Loucy (cell line): ENCODE measurements around the gene SEC31B.

ENCODE experiments used
- H2AFZ ChIP-seq: fragments of 200-600 bp; sonication (generic); 2 replicates; pipeline ENCODE4 v1.6.0; 2016; ENCODE audit warnings: antibody characterized with exemption, mild to moderate bottlenecking, low read length, moderate library complexity
- H3F3A ChIP-seq: fragments of 200-600 bp; 2 replicates; pipeline ENCODE4 v1.6.0; 2016; ENCODE audit warnings: antibody characterized with exemption, low read depth, mild to moderate bottlenecking
- H3K27me3 ChIP-seq: fragments of 200-600 bp; sonication (generic); 2 replicates; pipeline ENCODE4 v1.6.1; 2014; ENCODE audit warnings: low read length, mild to moderate bottlenecking; ENCODE audit not compliant: insufficient read depth, poor library complexity, severe bottlenecking
- H3K36me3 ChIP-seq: fragments of 200-600 bp; sonication (generic); 2 replicates; pipeline ENCODE4 v1.6.1; 2016; ENCODE audit warnings: low read length; ENCODE audit not compliant: insufficient read depth
- H3K4me1 ChIP-seq: fragments of 200-600 bp; sonication (generic); 2 replicates; pipeline ENCODE4 v1.5.1; 2014; ENCODE audit warnings: low read length, mild to moderate bottlenecking; ENCODE audit not compliant: insufficient read depth, poor library complexity, severe bottlenecking
- H3K4me2 ChIP-seq: fragments of 200-600 bp; sonication (generic); 2 replicates; pipeline ENCODE4 v1.6.0; 2014; ENCODE audit warnings: antibody characterized with exemption, low read length, low read depth, mild to moderate bottlenecking; ENCODE audit not compliant: poor library complexity, severe bottlenecking
- H3K4me3 ChIP-seq: fragments of 200-600 bp; sonication (generic); 2 replicates; pipeline ENCODE4 v1.5.1; 2014; ENCODE audit warnings: low read length, mild to moderate bottlenecking, mixed read lengths; ENCODE audit not compliant: poor library complexity, severe bottlenecking
- H3K79me2 ChIP-seq: fragments of 200-600 bp; sonication (generic); 2 replicates; pipeline ENCODE4 v1.6.1; 2014; ENCODE audit warnings: low read length; ENCODE audit not compliant: insufficient read depth
- H3K9ac ChIP-seq: fragments of 200-600 bp; sonication (generic); 2 replicates; pipeline ENCODE4 v1.6.0; 2014; ENCODE audit warnings: mild to moderate bottlenecking, low read depth, low read length, moderate library complexity; ENCODE audit not compliant: poor library complexity, severe bottlenecking
- H3K9me2 ChIP-seq: fragments of 200-600 bp; sonication (generic); replicated peaks from 2 replicates; pipeline ENCODE4 v1.6.1; 2016; ENCODE audit warnings: low read depth, low read length, mixed read lengths
- H3K9me3 ChIP-seq: fragments of 200-600 bp; sonication (generic); 2 replicates; pipeline ENCODE4 v1.6.1; 2014; ENCODE audit warnings: mild to moderate bottlenecking, antibody characterized with exemption, low read length, low read depth; ENCODE audit not compliant: insufficient read depth
- H4K20me1 ChIP-seq: fragments of 200-600 bp; sonication (generic); 2 replicates; pipeline ENCODE4 v1.6.0; 2014; ENCODE audit warnings: antibody characterized with exemption, low read length, mild to moderate bottlenecking; ENCODE audit not compliant: insufficient read depth, poor library complexity, severe bottlenecking
- CTCF ChIP-seq: fragments of 200-600 bp; sonication (generic); conservative IDR thresholded peaks from 2 replicates; pipeline ENCODE4 v1.5.1; 2014; ENCODE audit warnings: mild to moderate bottlenecking, antibody characterized with exemption, low read length
- EZH2phosphoT487 ChIP-seq: fragments of 200-600 bp; IDR thresholded peaks from 2 replicates; pipeline ENCODE4 v1.6.1; 2018; ENCODE audit warnings: antibody characterized with exemption, mild to moderate bottlenecking, moderate library complexity, borderline replicate concordance

SEC31B gene

GRCh38 chr10:100524638-100525037, 5.0 kb upstream of the SEC31B start:
- H4K20me1 ChIP-seq, result peaks cover 20% of the 10 kb centered on the region
- peaks cover 59% of the 10 kb centered on the region for H3K79me2 ChIP-seq
- no peaks in the 10 kb centered on the region for H3K9me3 ChIP-seq
- 0 out of 2 replicates have a peak, but pooled peaks cover 3% of the 10 kb centered on the region for H3F3A ChIP-seq
- peak overlapping the region; percentile 30 for H3K4me2 ChIP-seq
- peaks cover 32% of the 10 kb centered on the region for H3K4me1 ChIP-seq
- no peaks in the 10 kb centered on the region for H3K9me2 ChIP-seq
- H3K9ac ChIP-seq, result no peak overlapping the region
- H3K36me3 ChIP-seq, result peaks cover 46% of the 10 kb centered on the region; the same call in 1 of the 2 replicates
- H3K27me3 ChIP-seq, result no peaks in the 10 kb centered on the region
- TF ChIP-seq CTCF (peak; percentile 45), EZH2phosphoT487 (no peak)
- H3K4me3 ChIP-seq, result no peak overlapping the region
- H2AFZ ChIP-seq, result no peak overlapping the region

GRCh38 chr10:100524206-100524605, 4.5 kb upstream of the SEC31B start:
- Histone ChIP-seq H3K36me3 (peaks cover 46% of the 10 kb centered on the region; the same call in 1 of the 2 replicates), H3K4me1 (peaks cover 32% of the 10 kb centered on the region), H3K9me2 (no peaks in the 10 kb centered on the region), H3K9me3 (no peaks in the 10 kb centered on the region), H3K79me2 (peaks cover 55% of the 10 kb centered on the region), H3F3A (0 out of 2 replicates have a peak, but pooled peaks cover 3% of the 10 kb centered on the region), H2AFZ (no peak overlapping the region), H3K9ac (no peak overlapping the region), H4K20me1 (peaks cover 20% of the 10 kb centered on the region), H3K4me3 (no peak overlapping the region), H3K27me3 (no peaks in the 10 kb centered on the region), H3K4me2 (peak overlapping the region; percentile 30)
- TF ChIP-seq CTCF, result no peak
- TF ChIP-seq EZH2phosphoT487, result no peak

- Histone ChIP-seq H3K4me2 (no peak overlapping the region), H3K9ac (no peak overlapping the region), H3K27me3 (no peaks in the 10 kb centered on the region), H4K20me1 (peaks cover 10% of the 10 kb centered on the region), H3K4me1 (peaks cover 28% of the 10 kb centered on the region), H3K4me3 (no peak overlapping the region), H3K79me2 (peaks cover 42% of the 10 kb centered on the region), H3K9me2 (no peaks in the 10 kb centered on the region), H3F3A (0 out of 2 replicates have a peak, but pooled peaks cover 3% of the 10 kb centered on the region), H3K9me3 (no peaks in the 10 kb centered on the region), H3K36me3 (peaks cover 46% of the 10 kb centered on the region; the same call in 1 of the 2 replicates), H2AFZ (no peak overlapping the region)
- TF ChIP-seq CTCF, result no peak
- no peak for TF ChIP-seq EZH2phosphoT487
Observed at GRCh38 chr10:100522945-100523344, 3.3 kb upstream of the SEC31B start.
